CD4-positive, alpha-beta T cell treated with Interleukin-21 for 1 hour (primary cell): ENCODE measurements around the gene SAG.
"Not testable (repeated sequence)": the region's sequence is repeated elsewhere in the genome, so short reads cannot be mapped to it uniquely, and the experiment has no call there.

ENCODE experiments used
- DNase-seq: peaks from one replicate; pipeline ENCODE4 v3.0.0-alpha.2; 2020

Gene SAG

DNA sequence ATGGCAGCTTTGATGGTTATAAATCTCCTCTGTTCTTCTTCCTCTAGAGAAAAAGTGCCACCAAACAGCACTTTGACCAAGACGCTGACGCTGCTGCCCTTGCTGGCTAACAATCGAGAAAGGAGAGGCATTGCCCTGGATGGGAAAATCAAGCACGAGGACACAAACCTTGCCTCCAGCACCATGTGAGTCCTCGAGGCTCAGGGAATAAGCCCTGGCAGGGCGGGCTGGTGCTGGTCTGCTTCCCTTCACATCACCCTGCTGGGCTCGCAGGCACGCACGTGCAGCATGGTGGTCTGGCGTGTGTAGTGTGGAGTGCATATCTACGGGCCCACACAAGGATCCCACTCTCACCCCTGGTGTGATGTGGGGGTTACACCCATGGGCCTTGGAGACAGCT is 27.3 kb downstream of the SAG start:
- DNase-seq: no peak

DNA sequence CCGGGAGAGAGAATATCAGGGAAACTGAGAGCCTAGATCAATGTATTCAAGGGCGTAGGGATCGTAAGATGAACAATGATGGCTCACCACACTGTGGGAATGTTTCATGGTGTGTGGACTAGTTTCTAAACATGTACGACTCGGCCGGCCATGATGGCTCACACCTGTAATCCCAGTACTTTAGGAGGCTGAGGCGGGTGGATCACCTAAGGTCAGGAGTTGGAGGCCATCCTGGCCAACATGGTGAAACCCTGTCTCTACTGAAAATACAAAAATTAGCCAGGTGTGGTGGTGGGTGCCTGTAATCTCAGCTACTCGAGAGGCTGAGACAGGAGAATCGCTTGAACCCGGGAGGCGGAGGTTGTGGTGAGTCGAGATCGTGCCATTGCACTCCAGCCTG is 28.5 kb downstream of the SAG start:
- not testable (repeated sequence) for DNase-seq

DNA sequence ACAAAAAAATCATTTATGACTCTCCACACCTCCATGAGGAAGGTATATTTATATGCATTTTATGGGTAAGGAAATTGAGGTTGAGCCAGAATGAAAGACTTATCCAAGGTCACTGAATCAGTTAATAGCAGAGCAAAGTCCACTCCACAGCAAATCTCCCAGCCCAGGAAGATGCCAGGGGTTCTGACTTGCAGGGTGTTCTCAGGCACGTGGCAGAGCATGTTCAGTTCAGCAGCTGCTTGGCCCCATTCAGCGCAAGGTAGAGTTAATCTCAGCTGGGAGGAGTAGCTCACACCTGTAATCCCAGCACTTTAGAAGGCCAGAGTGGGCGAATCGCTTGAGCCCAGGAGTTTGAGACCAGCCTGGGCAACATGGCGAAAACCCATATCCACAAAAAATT is 28.9 kb downstream of the SAG start:
- DNase-seq: no peak

DNA sequence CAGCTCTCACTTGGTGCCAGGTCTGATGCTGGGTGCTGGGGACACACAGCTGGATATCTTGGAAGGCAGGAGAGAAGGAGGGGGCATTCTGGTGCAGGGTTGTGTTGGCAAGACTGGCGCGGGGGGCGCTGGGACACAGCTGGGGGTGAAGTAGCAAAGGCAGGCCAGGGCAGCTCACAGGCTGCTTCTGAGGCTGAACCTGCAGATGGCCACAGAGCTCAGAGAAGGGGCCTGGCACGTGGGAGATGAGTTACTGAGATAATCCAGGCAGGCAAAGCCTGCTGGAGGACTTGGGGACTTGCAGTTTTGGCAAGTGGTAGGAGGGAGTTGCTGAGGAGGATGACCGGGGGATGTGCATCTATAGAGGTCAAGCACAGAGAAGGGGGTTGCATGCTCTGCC is 30.4 kb downstream of the SAG start:
- DNase-seq: no peak

DNA sequence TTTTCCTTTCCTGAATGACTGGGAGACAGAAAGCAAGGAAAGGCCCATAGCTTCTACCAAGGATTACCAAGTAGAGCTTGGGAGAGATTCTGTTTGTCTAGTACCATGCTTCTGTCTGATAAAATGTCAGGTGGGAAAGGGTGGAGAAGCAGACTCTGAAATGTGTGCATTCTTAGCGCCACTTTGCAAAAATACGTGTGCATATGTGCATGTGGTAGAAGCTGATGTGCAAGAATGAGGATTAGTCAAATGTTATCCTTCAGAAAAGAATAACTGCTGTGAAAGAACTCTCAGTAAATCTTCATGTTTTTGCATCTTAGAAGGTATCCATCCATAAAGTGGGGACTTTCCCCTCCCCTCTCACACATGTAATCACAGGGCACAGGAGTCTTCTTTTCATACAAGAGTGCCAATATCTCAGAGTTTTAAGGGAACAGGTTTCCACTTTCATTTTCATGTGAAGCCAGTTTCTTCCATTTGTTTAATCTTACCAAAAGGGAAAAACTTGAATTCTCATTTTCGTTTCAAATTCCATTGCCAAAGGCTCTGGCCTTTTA is 31.3 kb downstream of the SAG start:
- no peak for DNase-seq

DNA sequence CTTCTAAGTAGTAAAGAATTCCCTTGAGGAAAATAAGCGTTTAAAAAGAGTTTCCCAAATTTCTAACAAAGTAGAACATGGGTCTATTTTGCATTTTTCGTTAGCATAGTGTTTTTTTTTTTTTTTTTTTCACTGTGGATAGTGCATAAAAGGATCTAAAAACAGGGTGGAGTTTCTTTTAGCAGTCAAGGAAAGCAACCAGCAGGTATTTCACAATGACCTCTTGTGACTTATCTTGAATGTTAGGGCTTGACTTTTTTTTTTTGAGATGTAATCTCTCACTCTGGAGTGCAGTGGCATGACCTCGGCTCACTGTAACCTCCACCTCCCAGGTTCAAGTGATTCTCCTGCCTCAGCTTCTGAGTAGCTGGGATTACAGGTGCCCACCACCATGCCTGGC is 31.8 kb downstream of the SAG start:
- DNase-seq: no peak

DNA sequence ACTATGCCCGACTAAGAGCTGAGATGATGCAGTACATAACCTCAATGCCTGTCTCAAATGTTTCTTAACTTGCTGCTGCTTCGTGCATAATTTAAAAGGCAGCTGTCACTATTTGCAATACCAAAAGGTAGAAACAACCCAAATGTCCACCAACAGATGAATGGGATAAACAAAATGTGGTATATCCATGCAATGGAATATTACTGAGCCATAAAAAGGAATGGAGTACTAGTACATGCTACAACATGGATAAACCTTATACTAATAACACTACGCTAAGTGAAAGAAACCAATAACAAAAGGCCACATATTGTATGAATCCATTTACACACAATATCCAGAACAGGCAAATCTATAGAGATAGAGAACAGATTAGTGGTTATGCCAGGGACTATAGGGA is 33.7 kb downstream of the SAG start:
- DNase-seq: no peak

DNA sequence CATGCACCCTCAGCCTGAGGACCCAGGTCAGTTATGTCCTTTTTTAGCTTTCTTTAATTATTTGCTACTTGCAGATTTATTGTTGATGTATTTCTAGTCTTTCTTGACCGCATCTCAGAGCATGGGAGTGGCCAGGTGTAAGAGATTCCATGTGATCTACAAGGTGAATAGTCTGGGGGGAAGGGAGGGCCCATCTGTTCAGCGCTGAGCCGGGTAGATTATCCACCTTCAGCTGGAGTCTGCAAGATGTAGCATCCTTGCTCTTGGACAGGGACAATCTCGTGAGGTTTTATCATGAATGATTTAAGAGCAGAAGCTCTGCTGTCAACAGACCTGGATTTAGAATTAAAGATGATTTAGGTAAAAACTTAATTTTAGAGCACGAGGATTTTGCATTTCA is 34.7 kb downstream of the SAG start:
- DNase-seq: no peak

DNA sequence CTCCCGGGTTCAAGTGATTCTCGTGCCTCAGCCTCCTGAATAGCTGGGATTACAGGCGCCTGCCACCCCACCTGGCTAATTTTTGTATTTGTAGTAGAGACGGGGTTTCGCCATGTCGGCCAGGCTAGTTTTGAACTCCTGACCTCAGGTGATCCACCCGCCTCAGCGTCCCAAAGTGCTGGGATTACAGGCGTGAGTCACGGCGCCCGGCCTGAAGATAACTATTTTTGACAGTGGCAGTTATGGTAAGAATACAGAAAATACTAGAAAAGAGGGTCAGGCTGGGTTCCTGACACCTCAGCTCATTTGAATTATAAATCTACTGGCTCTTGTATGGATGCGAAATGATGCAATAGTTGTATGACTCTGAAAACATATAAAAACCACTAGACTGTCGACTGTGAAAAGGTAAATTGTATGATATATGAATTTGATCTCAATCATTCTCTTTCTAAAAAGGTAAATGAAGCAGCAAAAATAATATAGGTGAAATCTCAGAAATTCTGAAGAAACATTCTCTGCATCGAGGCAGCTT is 35.6 kb downstream of the SAG start:
- no peak for DNase-seq

DNA sequence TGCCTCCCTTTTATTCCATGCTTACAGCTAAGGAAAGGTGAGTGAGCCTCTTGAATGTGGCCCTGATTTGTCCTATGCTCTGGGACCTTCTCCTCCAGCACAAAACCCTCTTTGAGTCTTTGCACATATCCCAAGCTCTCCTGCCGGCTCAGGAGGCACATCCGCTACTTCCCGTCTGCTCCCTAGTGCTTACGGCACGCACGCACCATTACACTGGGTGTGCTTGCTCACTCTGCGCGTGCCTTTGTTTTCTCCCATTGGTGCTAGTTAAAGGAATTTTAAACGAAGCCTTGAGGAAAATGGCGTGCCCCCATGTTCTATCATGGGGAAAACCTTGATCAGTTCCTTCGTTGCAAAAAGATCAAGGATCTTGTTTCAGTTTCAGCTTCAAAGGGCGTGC is 38.8 kb downstream of the SAG start:
- no peak for DNase-seq

DNA sequence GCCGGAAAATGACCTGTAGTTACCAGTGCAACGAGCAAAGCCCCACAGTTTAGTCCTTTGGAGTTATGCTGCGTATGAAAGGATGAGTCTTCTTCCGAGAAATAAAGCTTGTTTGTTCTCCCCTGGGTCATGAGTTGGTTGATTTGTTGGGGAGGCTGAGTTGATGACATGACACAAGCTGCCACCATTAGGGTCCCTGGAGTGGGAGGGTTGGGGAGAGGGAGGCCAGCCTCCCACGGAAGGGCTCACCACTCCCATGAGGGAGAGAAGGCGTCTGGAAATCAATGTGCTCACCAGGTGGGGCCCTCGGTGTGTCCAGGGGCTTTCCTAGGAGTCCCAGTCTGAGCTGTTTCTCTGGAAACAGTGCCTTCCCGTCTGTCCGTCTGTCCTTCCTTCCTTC is 39.3 kb downstream of the SAG start:
- DNase-seq: no peak

DNA sequence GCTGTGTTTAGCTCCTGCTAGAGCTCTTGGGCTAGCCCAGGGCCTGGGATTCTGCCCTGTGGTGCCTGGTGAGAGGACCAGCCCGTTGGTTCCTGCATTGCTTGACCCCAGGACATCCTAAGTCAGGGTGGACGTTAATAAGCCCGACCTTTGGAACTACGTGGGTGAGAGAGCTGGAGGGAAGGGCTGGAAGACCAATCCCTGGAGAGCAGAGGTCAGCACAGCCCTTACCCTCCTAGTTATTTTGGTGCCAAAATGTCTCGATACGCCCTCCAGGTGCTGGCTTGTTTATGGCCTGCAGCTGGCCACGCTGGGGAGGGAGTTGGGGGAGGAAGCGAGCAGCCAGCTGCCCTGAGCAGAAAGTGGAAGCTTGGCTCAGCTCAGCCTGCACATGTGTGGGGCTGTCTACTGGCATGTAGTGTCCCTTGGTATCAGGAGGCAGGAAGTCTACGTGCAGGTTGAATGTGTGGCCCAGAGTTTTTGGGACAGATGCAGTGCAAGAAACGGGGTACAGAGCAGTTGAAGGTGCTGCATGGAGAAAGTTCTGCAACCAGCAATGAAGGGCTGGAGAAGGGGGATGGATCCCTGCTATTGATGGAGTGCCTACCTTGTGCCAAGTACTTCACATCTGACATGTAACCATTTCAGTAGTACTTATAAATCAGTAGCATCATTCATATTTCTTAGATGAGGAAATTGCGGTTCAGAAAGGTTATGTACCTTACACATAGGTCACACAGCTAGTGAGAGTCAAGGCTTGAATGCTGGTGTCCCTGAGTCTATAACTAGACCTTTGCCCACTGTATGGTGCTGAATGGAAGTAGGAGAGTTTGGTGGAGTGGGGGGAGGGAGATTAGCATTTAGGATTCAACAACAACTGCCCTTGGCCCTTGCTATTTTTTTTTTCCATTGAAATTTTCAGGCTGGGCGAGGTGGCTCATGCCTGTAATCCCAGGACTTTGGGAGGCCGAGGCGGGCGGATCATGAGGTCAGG is 41.7 kb downstream of the SAG start:
- no peak for DNase-seq

DNA sequence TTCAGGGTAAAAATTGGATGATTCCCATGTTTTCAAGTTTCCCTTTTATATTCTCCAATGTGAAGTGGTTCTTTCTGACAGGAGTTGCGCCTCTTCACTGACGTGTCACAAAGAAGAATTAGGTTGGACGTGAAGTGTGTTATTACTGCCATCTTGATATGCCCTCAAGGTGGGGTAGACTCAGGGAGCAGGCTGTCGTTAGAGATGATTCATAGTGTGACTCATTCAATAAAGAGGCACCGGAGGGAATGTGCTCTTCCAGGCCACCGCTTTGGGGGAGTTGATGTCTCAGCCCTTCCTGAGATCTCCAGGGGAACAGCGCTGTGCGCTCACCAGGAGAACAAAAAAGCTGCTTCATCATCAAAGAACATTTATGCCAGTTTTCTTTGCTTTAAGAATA is 43.1 kb downstream of the SAG start:
- DNase-seq: no peak

DNA sequence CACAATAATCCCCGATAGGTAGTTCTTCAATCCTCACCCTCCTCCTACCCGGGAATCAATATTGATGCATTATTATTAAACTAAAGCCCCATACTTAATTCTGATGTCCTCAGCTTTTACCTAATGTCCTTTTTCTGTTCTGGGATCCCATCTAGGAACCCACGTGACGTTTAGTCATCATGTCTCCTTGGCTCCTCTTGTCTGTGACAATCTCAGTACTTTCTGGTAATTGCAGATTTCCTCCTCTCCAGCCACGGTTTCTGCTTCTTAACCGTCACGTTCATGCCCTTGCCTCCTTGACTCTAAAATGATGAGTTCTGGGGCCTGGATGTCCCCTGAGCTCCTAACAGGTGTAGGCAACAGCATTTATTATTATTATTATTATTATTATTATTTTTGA is 43.8 kb downstream of the SAG start:
- DNase-seq: no peak

DNA sequence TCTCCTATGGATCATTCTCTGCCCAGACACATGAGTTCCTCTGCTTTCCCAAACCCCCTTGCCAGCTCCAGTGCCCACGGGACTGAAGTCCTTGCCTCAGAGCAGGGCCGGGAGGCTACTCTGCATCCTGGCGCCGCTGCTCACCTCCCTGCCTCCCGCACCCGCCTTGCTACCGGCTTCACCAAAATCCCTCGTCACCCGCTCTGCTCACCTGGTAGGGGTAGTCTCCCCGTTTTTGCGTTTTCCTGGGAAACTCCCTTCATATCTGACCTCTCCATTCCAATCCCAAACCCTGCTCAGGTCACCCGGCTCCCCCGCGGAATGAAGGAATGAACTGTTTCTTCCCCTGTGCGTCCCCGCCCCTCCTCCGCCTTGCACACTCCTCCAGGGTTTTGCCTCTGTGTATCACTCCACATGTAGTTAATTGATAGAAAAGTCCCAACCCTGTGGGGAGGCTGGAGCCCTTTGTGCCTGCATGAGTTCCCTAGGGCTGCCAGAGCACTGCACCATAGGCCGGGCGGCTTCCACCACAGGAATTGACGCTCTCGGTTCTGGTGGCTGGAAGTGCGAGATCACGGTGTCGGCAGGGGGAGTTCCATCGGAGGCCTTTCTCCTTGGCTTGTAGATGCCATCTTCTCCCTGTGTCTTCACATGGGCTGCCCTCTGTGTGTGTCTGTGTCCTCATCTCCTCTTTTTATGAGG is 44.7 kb downstream of the SAG start:
- no peak for DNase-seq

DNA sequence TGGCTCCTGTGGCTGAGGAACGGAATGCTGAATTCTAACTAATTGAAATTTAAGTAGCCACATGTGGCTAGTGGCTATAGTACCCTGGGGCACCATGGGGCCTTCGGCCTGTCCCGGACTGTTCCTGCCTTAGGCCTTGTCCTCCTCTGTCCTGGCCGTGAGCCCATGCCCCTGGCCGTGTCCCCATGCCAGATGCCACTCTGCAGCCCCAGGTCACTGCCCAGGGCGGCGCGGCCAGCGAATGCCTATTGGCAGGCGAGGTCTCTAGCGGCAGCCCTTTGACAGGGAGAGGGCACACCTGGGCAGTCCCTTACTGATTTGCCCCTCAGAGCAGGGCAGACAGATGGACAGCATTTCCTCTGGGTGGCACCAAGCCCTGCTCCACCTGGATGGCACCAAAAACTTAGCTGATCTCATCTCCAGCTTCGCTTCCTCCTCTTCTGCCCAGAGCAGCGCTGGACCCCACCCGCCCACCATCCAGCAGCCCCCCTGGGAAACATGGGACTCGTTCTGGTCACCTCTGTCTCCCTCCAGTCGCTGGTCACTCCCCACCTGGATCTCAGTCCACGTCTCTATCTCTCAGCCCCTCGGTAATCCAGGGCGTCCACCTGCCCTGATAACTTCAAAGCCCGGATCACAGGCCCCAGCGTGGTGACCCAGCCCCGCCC is 45.6 kb downstream of the SAG start:
- DNase-seq: no peak

DNA sequence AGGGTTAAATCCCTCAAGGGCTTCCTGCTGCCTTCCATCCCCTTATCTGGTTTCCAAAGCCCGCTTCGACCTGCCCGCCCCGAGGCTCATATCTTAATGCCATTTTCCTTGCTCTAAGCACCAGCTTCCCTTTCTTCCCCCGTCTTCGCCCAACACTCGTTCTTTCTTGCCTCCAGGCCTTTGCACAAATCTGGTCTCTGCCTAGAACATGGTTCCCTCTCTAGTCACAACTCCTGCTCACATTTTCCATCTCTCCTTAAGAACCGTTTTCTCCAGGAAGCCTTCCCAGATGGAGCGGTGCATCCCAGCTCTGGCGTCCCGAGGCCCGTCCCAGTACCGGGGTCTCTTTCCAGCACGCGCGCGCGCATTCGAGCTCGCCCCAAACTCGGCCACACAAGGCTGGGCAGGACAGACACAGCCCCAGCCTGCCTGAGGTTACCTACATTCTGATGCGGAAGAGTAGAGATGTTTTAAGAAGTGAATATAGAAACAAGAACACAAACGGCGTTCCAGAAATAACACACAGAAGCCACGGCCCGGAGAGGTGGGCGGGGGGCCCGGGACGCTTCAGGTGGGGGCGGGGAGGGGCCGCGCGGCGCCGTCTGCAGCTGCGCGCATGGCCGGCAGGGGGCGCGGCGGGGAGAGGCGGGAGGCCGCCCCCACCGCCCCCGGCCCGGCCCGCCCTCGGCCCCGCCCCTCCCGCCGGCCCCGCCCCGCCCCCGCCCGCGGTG is 46.3 kb downstream of the SAG start, which contains the start of gene DGKD:
TSS of gene DGKD (plus strand) at position 726 of the 731 bp plus-strand sequence. CDS start 25 bp downstream, outside the sequence.
- DNase-seq: peak; percentile 80

DNA sequence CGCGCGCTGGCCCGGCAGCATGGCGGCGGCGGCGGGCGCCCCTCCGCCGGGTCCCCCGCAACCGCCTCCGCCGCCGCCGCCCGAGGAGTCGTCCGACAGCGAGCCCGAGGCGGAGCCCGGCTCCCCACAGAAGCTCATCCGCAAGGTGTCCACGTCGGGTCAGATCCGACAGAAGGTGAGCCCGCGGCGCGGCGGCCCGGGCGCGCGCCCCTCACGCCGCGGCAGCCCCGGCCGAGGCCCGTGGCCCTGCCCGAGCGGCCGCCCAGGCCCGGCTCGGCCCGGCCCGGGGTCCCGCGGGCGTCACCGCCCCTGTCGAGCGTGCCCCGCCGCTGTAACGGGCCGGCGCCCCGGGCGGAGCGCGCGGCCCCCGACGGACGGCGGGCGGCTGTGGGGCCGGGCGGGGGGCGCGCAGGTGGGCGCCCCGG is 46.9 kb downstream of the SAG start:
- no peak for DNase-seq

DNA sequence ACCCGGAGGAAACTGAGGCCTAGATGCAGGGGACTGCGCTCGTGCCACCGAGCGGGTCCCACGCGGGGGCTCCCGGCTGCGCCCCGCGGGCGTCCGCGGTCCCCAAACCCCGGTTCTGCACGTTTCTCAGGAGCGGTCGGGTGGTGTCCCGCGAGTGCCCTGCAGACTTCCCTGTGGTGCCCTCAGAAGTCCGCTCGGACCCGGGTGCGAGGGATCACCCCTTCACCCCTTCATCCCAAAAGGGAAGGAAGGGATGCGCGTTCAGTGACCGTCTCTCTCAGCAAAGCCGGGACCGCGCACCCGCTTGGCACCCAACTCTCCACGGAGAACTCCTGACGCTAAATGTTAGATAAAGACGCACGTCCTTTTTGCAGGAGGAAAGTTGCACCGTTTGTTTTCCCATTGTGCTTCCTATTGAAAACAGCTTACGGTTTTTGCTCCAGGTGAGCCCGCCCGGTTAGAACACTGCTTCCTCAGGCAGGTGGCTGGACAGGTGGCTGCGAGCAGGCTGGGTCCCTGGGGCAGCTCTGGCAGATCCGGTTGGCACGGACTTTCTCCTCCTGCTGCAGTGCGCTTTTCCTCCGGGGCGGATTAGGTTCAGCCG is 47.5 kb downstream of the SAG start:
- no peak for DNase-seq

DNA sequence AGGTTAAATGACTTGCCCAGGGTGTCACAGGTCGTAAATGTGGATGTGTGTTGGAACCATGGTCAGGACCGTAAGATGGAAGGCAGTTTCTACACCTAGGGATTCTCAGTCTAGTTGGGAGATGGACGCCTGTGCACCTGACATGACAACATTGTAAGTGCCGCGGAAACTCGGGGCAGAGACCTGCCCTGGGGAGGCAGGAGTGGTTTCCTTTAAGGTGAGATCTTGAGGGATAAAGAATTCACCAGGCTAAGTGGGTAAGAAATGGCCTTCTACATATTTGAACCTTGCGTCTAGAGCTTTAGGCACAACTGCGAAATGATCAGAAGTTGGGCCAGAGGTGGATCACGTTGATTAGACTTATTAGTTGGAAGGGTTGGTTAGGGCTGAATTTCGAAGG is 48.3 kb downstream of the SAG start:
- DNase-seq: no peak

DNA sequence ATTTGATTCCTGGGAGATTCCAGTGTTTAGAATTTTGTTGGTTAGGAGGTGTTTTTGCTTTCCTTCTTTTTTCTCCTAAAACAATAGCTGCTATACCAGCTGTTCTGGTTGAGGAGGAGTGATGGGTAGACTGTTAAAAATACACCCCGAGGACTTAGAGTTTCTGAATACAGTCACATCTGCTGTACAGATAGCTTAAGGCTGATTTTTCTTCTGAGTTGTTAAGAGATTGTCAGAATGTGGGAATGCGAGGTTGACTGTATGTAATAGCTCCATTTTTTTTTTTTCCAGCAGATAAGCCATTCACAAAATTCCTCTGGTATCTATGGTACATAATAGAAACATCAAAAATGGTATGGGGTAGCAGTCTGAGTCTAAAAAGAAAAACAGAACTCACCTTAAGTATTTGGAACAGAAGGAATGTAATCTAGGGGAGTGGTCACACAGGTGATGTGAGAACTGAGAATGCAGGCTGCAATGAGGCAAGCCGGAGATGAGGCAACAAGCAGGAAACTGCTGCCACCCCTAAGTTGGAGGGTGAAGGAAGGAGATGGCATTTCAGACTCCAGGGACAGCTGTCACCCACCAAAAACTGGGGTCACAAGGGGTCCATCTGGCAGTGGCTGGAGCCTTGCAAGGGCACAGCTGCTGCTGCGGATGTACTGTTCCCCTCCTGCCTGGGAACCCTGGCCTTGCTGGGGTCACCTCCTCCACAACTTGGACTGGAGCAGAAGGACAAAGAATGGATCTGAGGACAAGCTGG is 49.1 kb downstream of the SAG start:
- DNase-seq: no peak
